SH-SY5Y (cell line): ENCODE results near the gene FAM131C.

Source experiments
- GATA2 ChIP-seq: IDR thresholded peaks from 2 replicates; pipeline ENCODE4 v1.6.1; 2011; ENCODE audit warnings: mild to moderate bottlenecking, low read depth, low read length
- GATA3 ChIP-seq: IDR thresholded peaks from 2 replicates; pipeline ENCODE4 v1.6.1; 2011; ENCODE audit warnings: low read depth, mild to moderate bottlenecking, low read length, moderate library complexity

FAM131C gene

GRCh38 chr1:16010837-16011236 lies 62.6 kb downstream of the FAM131C start:
- TF ChIP-seq GATA2 (no peak), GATA3 (no peak)

GRCh38 chr1:16009678-16010077 lies 63.8 kb downstream of the FAM131C start:
- TF ChIP-seq GATA3, result no peak
- no peak for TF ChIP-seq GATA2

GRCh38 chr1:16009030-16009460 lies 64.4 kb downstream of the FAM131C start:
- TF ChIP-seq GATA2 (no peak), GATA3 (no peak)
